Vagina (tissue), 2 donors: ENCODE results near the gene STAT6.

ENCODE experiments used
- CTCF ChIP-seq, 3 experiments: fragments of 450-650 bp in 2 of 3; fragments of 200-600 bp in 1 of 3; sonication (generic) in 1 of 3; IDR thresholded peaks; one replicate each; pipeline ENCODE4 v1.5.1; 2017 to 2019; ENCODE audit warnings: antibody characterized with exemption in 3 of 3, mild to moderate bottlenecking in 2 of 3, moderate library complexity in 2 of 3
- POLR2AphosphoS5 ChIP-seq, 2 donors: sonication (generic); formaldehyde crosslinking; IDR thresholded peaks; one replicate each; pipeline ENCODE4 v1.9.0; 2017; ENCODE audit warnings: antibody characterized with exemption in 2 of 2, mild to moderate bottlenecking in 2 of 2, low read depth in 1 of 2; ENCODE audit not compliant: insufficient read depth in 1 of 2

- TF ChIP-seq CTCF (IDR thresholded peaks at IDR 0.05) (no peak), POLR2AphosphoS5 (IDR thresholded peaks at IDR 0.05; ENCODE audit: insufficient read depth in 1 of 2, low read depth in 1 of 2) (no peak)
These were observed 19.8 kb upstream of the STAT6 start for GRCh38 chr12:57130941-57131340.
